ENCODE measurements around the gene CCDC91.

- TF ChIP-seq CTCF (IDR thresholded peaks at IDR 0.05) (no peak), POLR2A (IDR thresholded peaks at IDR 0.05) (no peak), POLR2AphosphoS5 (IDR thresholded peaks at IDR 0.05) (no peak)
Measured at GRCh38 chr12:28303192-28303591, 112.9 kb downstream of the CCDC91 start.
